ENCODE data around the gene CAMTA1. TPM values are rescaled to one million over a fixed set of nuclear protein-coding genes. Genes with fewer than 3 reads are reported as not detected.

Gene CAMTA1
- total RNA-seq, 1 donor from 2014 or later: 77.6 TPM

DNA sequence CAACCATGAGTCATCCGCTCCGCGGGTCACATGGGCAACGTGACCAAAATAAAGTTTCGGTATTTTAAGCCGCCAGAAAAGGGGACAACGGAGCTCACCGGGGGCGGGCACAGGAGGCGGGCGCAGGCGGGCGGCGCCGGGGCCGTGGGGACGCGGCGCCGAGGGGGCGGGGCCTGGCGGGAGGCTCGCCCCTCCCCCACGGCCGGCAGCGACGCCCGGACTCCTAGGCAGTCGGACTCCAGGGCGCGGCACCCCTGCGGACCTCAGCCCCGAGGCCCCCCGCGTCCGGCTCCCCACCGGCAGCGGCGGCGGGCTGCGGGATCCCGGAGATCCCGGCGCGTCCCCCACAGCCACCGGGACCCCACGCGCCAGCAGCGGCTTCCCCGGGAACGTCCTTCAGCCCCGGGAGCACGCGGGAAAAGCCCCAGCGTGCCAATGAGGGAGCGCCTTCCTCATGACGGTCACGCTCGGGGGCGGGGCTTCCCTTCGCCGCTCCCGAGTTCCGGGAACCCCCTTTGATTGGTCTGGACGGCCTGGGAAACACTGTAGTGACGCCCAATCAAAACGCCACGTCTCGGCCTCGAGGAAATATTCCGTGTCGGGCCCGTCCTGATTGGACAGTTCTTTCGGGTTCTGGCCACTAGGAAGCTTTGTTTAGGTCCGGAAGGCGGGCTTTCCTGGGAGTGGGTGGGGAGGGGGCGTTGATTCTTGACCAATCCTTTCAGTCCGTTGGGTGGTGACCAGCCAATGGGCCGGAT lies 515 bp upstream of the CAMTA1 start:
- FAIRE-seq (peak; percentile 82), DNase-seq (ENCODE audit: low read depth) (peak; percentile 100)
- Histone ChIP-seq H2AFZ (ENCODE audit: low read depth, low read length) (peak overlapping the region; percentile 72), H3K4me2 (ENCODE audit: low read length) (peak overlapping the region; percentile 91), H3K9me3 (ENCODE audit: insufficient read depth, low read depth, low read length) (no peaks in the 10 kb centered on the region), H4K20me1 (ENCODE audit: insufficient read depth, low read length) (peaks cover 36% of the 10 kb centered on the region), H3K27ac (ENCODE audit: low read depth, low read length) (peak overlapping the region; percentile 96), H3K27me3 (ENCODE audit: insufficient read depth, low read length) (no peaks in the 10 kb centered on the region), H3K79me2 (ENCODE audit: insufficient read depth, low read length) (peaks cover 40% of the 10 kb centered on the region), H3K4me3 (ENCODE audit: insufficient read depth, low read depth, low read length) (peak overlapping the region; percentile 75), H3K4me1 (ENCODE audit: insufficient read depth, low read length) (peaks cover 9% of the 10 kb centered on the region), H3K36me3 (ENCODE audit: insufficient read depth, low read length) (peaks cover 3% of the 10 kb centered on the region), H3K9ac (ENCODE audit: low read length) (peak overlapping the region; percentile 93)
- no peaks in the 10 kb centered on the region for H3K27me3 Mint-ChIP-seq (ENCODE audit: low read depth, unreplicated experiment)
- TF ChIP-seq EZH2 (IDR thresholded peaks at IDR 0.05; ENCODE audit: insufficient read depth, low read length): peak; percentile 79
- TF ChIP-seq, protein P1, sequence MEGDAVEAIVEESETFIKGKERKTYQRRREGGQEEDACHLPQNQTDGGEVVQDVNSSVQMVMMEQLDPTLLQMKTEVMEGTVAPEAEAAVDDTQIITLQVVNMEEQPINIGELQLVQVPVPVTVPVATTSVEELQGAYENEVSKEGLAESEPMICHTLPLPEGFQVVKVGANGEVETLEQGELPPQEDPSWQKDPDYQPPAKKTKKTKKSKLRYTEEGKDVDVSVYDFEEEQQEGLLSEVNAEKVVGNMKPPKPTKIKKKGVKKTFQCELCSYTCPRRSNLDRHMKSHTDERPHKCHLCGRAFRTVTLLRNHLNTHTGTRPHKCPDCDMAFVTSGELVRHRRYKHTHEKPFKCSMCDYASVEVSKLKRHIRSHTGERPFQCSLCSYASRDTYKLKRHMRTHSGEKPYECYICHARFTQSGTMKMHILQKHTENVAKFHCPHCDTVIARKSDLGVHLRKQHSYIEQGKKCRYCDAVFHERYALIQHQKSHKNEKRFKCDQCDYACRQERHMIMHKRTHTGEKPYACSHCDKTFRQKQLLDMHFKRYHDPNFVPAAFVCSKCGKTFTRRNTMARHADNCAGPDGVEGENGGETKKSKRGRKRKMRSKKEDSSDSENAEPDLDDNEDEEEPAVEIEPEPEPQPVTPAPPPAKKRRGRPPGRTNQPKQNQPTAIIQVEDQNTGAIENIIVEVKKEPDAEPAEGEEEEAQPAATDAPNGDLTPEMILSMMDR (IDR thresholded peaks at IDR 0.05; ENCODE audit: insufficient read depth, low read depth, low read length): no peak
- peak overlapping the region; percentile 87 for H3K4me3 Mint-ChIP-seq (ENCODE audit: unreplicated experiment)
- peaks cover 6% of the 10 kb centered on the region for H3K36me3 Mint-ChIP-seq (ENCODE audit: low read depth, unreplicated experiment)
- peak overlapping the region; percentile 84 for H3K27ac Mint-ChIP-seq (ENCODE audit: unreplicated experiment)
- H3K9me3 Mint-ChIP-seq (ENCODE audit: unreplicated experiment): no peaks in the 10 kb centered on the region
- H3K4me1 Mint-ChIP-seq (ENCODE audit: low read depth, unreplicated experiment): peaks cover 10% of the 10 kb centered on the region

GRCh38 chr1:6785728-6786505 lies 663 bp downstream of the CAMTA1 start:
- Mint-ChIP-seq H3K9me3 (ENCODE audit: unreplicated experiment) (no peaks in the 10 kb centered on the region), H3K4me3 (ENCODE audit: unreplicated experiment) (peak overlapping the region; percentile 99), H3K36me3 (ENCODE audit: low read depth, unreplicated experiment) (peaks cover 6% of the 10 kb centered on the region), H3K27ac (ENCODE audit: unreplicated experiment) (peak overlapping the region; percentile 93), H3K4me1 (ENCODE audit: low read depth, unreplicated experiment) (peaks cover 18% of the 10 kb centered on the region), H3K27me3 (ENCODE audit: low read depth, unreplicated experiment) (no peaks in the 10 kb centered on the region)
- H3K4me2 ChIP-seq (ENCODE audit: low read length): peak overlapping the region; percentile 93
- H3K27me3 ChIP-seq (ENCODE audit: insufficient read depth, low read length): no peaks in the 10 kb centered on the region
- H3K4me1 ChIP-seq (ENCODE audit: insufficient read depth, low read length): peaks cover 9% of the 10 kb centered on the region
- H3K4me3 ChIP-seq (ENCODE audit: insufficient read depth, low read depth, low read length): peak overlapping the region; percentile 68
- FAIRE-seq (no peak), DNase-seq (ENCODE audit: low read depth) (no peak)
- peak overlapping the region; percentile 89 for H3K9ac ChIP-seq (ENCODE audit: low read length)
- peaks cover 45% of the 10 kb centered on the region for H4K20me1 ChIP-seq (ENCODE audit: insufficient read depth, low read length)
- H2AFZ ChIP-seq (ENCODE audit: low read depth, low read length): peak overlapping the region; percentile 16
- no peaks in the 10 kb centered on the region for H3K9me3 ChIP-seq (ENCODE audit: insufficient read depth, low read depth, low read length)
- peaks cover 52% of the 10 kb centered on the region for H3K79me2 ChIP-seq (ENCODE audit: insufficient read depth, low read length)
- TF ChIP-seq, protein P1 (IDR thresholded peaks at IDR 0.05; ENCODE audit: insufficient read depth, low read depth, low read length): no peak
- no peak for TF ChIP-seq EZH2 (IDR thresholded peaks at IDR 0.05; ENCODE audit: insufficient read depth, low read length)
- H3K36me3 ChIP-seq (ENCODE audit: insufficient read depth, low read length): peaks cover 3% of the 10 kb centered on the region
- H3K27ac ChIP-seq (ENCODE audit: low read depth, low read length): peak overlapping the region; percentile 62

Measured in astrocyte (in vitro differentiated cells and primary cell).